HG03521 (cell line): Measurements from ENCODE around the gene NID2.

ENCODE experiments used
- ATAC-seq: cut with Tn5 transposase; IDR thresholded peaks from one replicate; pipeline ENCODE4 v1.9.1; 2021; ENCODE audit warnings: mild to moderate bottlenecking, moderate library complexity; ENCODE audit not compliant: unreplicated experiment

The NID2 gene

GRCh38 chr14:52080808-52081755 lies 12.2 kb upstream of the NID2 start:
- ATAC-seq: no peak

DNA sequence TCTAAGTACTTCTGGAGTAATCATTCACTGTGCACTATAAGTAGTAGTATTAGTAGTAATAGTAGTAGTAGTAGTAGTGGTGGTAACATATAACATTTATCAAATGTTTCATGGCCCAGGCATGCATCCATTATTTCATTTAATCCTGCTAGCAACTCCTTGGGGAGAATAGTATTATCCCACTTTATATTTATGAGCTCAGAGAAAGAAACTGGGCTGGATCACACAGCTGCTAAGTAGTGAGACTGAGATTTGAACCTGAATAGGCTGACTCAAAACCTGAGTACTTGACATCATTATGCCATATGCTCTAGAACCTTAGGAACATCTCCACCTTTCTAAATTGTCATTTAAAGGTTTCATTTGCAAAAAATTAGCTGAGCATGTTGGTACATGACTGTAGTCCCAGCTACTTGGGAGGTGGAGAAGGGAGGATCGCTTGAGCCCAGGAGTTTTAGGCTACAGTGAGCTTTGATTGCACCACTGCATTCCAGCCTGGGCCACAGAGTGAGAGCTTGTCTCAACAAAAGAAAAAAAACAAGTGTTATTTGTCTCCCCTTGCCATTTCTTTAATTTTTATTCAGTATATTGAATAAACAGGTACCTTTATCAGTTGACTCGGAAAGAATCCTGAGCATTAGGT lies 11.4 kb upstream of the NID2 start:
- ATAC-seq: no peak

GRCh38 chr14:52079239-52079959 lies 10.5 kb upstream of the NID2 start:
- ATAC-seq: no peak

DNA sequence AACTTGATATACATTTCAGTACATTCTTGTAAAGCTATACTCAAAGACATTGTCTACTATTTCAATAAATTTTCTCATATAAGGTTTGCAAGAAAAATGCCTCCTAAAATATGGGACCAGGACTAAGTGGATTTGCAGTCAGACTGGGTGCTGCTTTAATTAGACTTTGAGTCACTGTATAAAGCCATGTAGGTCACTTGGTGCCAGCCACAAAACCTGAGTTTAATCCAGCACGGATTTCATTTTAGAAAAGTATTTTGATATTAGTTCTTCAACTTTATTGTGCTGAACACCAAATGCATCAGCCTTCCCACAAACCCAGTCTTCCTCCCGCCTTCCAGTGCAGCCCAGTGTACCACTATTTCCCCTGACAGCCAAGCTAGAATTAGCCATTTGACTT lies 9.9 kb upstream of the NID2 start:
- ATAC-seq: no peak

- ATAC-seq: no peak
Observed at GRCh38 chr14:52078095-52078531, 9.3 kb upstream of the NID2 start.

DNA sequence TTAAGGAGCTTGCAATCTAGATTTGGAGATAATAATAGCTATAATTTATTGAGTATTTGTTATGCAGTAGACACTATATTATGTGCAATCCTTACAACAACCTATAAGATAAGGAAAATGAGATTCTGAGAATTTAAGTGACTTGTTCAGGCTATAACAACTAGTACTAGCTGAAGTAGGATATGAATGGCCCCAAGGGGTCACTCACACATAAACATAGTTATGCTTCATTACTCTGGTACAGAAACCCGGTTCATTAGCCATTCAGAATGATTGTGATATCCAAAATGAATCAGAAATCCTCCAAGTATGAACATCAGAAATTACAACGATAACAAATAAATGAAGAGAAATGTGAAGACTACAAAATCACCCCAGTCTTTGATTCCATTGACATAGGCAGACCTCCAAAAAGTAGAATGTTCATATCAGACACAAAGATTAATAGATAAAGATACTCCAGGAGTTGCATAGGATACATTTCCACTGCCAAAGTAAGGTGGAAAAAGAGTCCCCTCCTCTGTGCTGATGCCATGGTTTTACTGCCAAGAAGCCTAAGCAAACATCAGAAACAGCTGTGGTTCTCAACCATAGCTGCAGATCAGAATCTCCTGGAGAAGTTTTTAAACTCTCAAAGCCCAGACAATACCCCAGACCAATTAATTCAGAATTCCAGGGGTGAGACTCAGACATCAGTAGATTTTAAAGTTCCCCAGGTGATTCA lies 8.6 kb upstream of the NID2 start:
- no peak for ATAC-seq

DNA sequence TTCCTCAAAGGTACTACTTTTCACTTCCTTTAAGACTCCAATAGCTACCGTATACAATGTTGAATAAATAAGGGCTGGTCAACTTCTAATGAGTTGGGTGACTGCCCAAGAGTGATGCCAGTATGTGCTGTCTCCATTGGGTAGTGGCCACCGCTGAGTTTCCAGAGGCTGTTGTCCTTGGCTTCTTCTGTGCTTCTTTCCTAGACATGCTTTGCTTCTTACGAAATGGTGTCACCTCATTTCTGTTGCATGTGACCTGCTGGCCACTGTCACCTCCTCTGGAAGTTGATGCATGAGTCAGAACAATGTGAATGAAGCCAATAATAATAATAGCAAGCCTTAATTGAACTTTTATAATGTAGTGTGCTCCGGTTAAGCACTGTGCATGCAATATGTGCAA lies 7.5 kb upstream of the NID2 start:
- ATAC-seq: no peak

GRCh38 chr14:52075371-52075770 lies 6.5 kb upstream of the NID2 start:
- ATAC-seq: no peak

GRCh38 chr14:52073251-52073650 lies 4.4 kb upstream of the NID2 start:
- ATAC-seq: no peak

DNA sequence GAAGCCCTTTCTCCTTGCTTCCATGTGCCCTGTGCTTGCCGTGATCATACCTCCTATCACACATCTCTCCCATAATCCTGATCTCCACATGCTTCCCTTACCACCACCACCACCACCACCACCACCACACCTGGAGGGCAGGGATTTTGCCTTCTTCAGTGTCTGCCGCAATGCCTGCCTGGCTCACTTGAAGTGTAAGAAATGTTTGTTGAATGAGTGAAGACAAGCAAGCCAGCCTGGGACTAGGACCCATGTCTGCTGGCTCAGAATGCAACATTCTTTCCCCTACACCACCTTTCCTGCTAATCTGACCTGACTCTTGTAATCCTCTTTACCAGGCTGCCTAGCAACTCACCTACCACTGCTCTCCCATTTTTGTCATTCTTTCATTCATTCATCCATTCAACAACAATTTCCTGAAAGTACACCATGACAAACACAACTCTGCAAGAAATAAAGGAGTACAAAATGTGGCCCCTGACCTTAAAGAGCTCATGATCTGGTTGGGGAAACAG lies 3.5 kb upstream of the NID2 start:
- no peak for ATAC-seq

GRCh38 chr14:52071675-52072074 lies 2.8 kb upstream of the NID2 start:
- ATAC-seq: no peak

DNA sequence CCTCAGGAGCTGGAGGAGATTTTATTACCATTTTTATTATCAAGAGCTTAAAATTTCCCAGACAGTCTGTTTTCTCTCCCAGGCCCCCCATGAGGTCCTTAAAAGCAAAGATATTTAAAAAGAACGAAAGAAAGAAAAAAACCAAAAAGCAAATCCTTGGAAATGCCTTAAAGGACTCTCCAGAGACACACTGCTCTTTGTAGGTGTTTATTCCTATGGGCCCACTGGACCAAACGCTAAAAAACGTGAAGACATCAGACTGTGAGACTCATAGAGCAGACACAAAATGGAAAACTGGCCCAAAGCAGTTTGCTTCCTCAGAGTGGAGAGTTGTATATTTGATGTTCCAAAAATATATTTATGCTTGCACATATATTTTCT lies 1.2 kb upstream of the NID2 start:
- no peak for ATAC-seq

DNA sequence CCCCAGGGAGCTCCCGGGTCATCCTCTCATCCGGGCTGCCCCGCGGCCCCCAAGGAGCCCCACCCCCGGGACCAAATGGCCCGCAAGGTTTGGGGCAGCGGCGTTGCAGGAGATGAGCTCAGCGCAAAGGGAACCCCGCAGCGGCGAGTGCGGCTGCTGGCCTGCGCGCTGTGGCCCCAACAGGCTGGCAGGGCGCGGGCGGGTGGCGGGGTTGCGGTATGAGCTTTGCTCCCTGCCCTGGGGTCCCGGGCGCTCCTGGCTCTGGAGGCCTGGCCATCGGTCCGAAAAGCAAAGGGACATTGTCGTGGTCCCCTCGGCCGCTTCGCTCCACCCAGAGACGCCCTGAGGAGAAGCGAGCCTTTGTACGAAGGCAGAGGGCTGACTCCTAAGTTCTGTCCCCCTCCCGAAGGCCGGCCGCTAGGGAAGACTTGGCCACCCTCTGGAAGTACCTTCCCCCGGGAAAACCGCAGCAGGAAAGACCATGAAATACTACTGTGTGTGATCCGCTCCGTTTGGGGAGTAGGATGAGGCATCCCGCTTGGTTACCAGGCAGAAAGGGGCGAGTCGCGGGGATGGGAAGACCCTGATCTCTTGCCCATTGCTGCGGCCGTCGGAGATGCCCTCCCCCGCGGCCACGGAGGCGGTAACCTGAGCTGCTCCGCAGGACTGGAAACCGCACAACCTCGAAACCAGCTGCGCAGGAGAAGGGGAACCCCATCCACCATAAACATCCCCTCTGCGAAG lies 620 bp upstream of the NID2 start:
- no peak for ATAC-seq

DNA sequence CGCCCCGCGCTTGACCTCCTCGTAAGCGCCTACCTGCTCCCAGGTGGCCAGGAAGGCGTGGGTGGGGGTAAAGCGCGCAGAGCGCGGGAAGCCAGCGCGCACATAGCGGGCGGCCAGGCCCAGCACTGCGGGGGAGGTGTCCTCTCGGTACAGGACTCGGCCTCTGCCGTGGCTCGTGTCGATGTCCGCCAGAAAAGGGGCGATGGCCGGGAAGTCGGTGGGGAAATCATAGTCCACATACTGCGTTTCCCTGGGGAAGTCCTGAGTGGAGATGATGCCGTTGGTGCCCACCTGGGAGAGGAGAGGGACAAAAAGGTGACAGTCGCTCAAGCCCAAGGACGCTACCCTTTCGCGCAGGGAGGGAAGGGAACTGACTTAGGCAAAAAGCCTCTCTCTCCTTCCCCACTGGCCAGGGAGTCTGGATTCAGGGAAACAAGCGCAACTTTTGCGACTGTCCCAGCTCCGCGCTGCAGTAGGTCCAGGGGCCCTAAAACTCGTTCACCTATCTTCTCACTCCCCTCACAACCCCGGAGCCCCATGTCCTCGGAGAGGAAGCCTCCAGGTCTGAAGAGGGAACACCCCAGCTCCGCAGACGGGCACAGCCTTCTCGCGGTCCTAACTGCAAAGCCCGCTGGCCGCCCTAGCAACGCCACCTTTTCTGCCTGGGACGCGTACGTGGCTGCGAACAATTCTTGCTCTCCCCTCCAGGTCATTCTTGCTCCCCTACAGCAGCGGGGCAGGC lies 815 bp downstream of the NID2 start:
- no peak for ATAC-seq

DNA sequence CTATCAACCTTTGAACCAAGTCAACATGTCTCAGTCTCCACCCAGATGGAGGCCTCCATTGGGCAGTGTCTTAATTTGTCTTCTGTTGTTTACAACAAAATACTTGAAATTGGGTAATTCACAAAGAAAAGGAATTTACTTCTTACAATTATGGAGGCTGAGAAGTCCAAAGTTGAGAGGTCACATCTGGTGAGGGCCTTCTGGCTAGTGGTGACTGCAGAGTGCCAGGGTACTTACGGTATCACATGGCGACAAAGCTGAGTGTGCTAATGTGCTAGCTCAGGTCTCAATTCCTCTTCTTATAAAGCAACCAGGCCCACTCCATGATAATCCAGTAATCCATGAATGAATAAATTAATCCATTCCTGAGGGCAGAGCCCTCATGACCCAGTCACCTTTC lies 4.7 kb downstream of the NID2 start:
- ATAC-seq: no peak

DNA sequence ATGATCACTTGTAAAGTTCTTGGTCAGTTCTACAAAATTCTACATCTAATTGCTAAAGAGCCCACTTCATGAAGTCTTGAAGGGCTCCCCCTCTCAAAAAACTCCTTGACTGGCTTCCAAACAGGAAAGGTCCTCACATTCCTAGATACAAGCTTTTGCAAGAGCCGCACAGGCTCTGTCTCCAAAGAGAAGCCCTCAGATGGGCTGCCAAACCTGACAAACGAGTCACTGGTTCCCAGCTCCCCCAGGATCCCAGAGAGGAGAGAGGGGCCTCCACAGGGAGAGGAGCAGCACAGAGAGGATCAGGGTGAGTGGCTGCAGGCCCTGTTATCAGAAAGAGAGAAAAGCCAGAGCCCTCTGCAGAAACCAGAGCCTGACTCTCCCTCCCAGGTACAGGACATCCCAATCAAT lies 5.8 kb downstream of the NID2 start:
- no peak for ATAC-seq

DNA sequence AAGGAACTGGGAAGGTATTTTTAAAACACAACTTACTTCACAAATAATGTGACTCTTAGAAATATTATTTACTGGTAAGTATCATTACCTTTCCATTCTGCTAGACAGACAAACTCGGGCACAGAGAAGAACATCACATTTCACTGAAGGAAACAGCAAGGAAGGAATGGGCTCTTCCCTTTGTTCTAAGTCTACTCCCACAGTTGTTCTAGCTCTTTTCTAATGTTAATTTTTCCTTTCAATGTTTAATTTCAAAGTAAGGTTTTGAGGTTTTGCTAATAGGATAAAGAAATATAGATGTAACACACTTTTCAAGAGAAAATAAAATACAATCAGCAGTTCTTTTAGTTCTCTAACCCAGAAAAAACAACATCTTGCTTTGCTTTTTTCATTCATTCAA lies 7.0 kb downstream of the NID2 start:
- ATAC-seq: no peak

GRCh38 chr14:52061390-52061789 lies 7.5 kb downstream of the NID2 start:
- no peak for ATAC-seq

- ATAC-seq: no peak
Observed at GRCh38 chr14:52060080-52060479, 8.8 kb downstream of the NID2 start.
